Measurements from ENCODE around the gene DPP10. TPM values are rescaled to one million over a fixed set of nuclear protein-coding genes. Genes with fewer than 3 reads are reported as not detected.

The DPP10 gene
- total and polyA plus RNA-seq, 10 of the 15 experiments (the other 5 are each of a cell fraction or from before 2014, with no cell fraction given) = not detected

- H3K79me2 ChIP-seq (ENCODE audit: control insufficient read depth, insufficient read depth, low read length) = no peaks in the 10 kb centered on the region
- no peaks in the 10 kb centered on the region for H3K27me3 ChIP-seq (replicated peaks in 1 of 2; ENCODE audit: control insufficient read depth in 2 of 2, insufficient read depth in 2 of 2, low read length in 1 of 2)
- H3K4me1 ChIP-seq (ENCODE audit: control insufficient read depth, insufficient read depth, low read length) = no peaks in the 10 kb centered on the region
- H3K9ac ChIP-seq (ENCODE audit: control insufficient read depth, insufficient read depth, low read length) = no peak overlapping the region
- no peak overlapping the region for H2AFZ ChIP-seq (ENCODE audit: control insufficient read depth, low read depth, low read length)
- H3K27ac ChIP-seq (ENCODE audit: control insufficient read depth, insufficient read depth) = no peak overlapping the region
- no TSS peak for BruUV-seq (replicated peaks)
- no peak overlapping the region for H3K4me2 ChIP-seq (ENCODE audit: control insufficient read depth, insufficient read depth)
- 2% methylated on average over 2 of the region's 2 CpGs for whole genome bisulfite sequencing (ENCODE audit: insufficient coverage, insufficient replicate concordance, low lambda C conversion rate, missing lambda C conversion rate)
- H3K4me3 ChIP-seq = no peak overlapping the region
- ATAC-seq (no peak), FAIRE-seq (no peak), DNase-seq (ENCODE audit: low read depth, low spot score) (no peak)
- ChIA-PET RAD21 (ENCODE audit: unreplicated experiment) (no interaction called here), SMC1A (ENCODE audit: uncharacterized antibody, unreplicated experiment) (no interaction called here), POLR2A (no interaction called here), CTCF (no interaction called here)
- intact Hi-C loops (cut with micrococcal nuclease; ENCODE audit: unreplicated experiment) (no loop called here), in situ Hi-C loops (cut with MboI) (no loop called here)
- H4K20me1 ChIP-seq (ENCODE audit: control insufficient read depth, insufficient read depth) = no peaks in the 10 kb centered on the region
- H3K36me3 ChIP-seq (ENCODE audit: control insufficient read depth in 2 of 2, insufficient read depth in 2 of 2, low read length in 1 of 2) = no peaks in the 10 kb centered on the region
- TF ChIP-seq BCL3 (IDR thresholded peaks at IDR 0.05; ENCODE audit: borderline replicate concordance, insufficient read depth, low read depth, low read length, poor library complexity, severe bottlenecking) (no peak), ZNF217 (IDR thresholded peaks at IDR 0.05) (no peak), RELA (IDR thresholded peaks at IDR 0.05; ENCODE audit: borderline replicate concordance, partially characterized antibody) (no peak), GATAD2B (conservative IDR thresholded peaks at IDR 0.05; ENCODE audit: low read depth) (no peak)
- H3K9me3 ChIP-seq (replicated peaks; ENCODE audit: control insufficient read depth, insufficient read depth, low read length) = no peaks in the 10 kb centered on the region
Observed at GRCh38 chr2:115171751-115172150, 729.3 kb downstream of the DPP10 start.

- no peak for DNase-seq (ENCODE audit: low read depth, low spot score)
- no peaks in the 10 kb centered on the region for H3K4me1 ChIP-seq (ENCODE audit: control insufficient read depth, insufficient read depth, low read length)
- H3K4me2 ChIP-seq (ENCODE audit: control insufficient read depth, insufficient read depth) = no peak overlapping the region
- no peak for ATAC-seq
- ChIA-PET POLR2A (no interaction called here), CTCF (no interaction called here), RAD21 (ENCODE audit: unreplicated experiment) (no interaction called here), SMC1A (ENCODE audit: uncharacterized antibody, unreplicated experiment) (no interaction called here)
- H2AFZ ChIP-seq (ENCODE audit: control insufficient read depth, low read depth, low read length) = no peak overlapping the region
- no peak overlapping the region for H3K4me3 ChIP-seq
- no peaks in the 10 kb centered on the region for H3K79me2 ChIP-seq (ENCODE audit: control insufficient read depth, insufficient read depth, low read length)
- no peaks in the 10 kb centered on the region for H3K36me3 ChIP-seq (ENCODE audit: control insufficient read depth in 2 of 2, insufficient read depth in 2 of 2, low read length in 1 of 2)
- FAIRE-seq = no peak
- in situ Hi-C loops (cut with MboI) = no loop called here
- BruUV-seq (replicated peaks) = no TSS peak
- intact Hi-C loops (cut with micrococcal nuclease; ENCODE audit: unreplicated experiment) = no loop called here
- H3K9me3 ChIP-seq (replicated peaks; ENCODE audit: control insufficient read depth, insufficient read depth, low read length) = no peaks in the 10 kb centered on the region
- no peaks in the 10 kb centered on the region for H3K27me3 ChIP-seq (replicated peaks in 1 of 2; ENCODE audit: control insufficient read depth in 2 of 2, insufficient read depth in 2 of 2, low read length in 1 of 2)
- H3K27ac ChIP-seq (ENCODE audit: control insufficient read depth, insufficient read depth) = no peak overlapping the region
- H4K20me1 ChIP-seq (ENCODE audit: control insufficient read depth, insufficient read depth) = no peaks in the 10 kb centered on the region
- no peak for TF ChIP-seq E4F1 (IDR thresholded peaks at IDR 0.05; ENCODE audit: borderline replicate concordance, partially characterized antibody)
- no peak for TF ChIP-seq HDAC6 (IDR thresholded peaks at IDR 0.05; ENCODE audit: unreplicated experiment)
- TF ChIP-seq POLR2AphosphoS5 (IDR thresholded peaks at IDR 0.05; ENCODE audit: low read length) = no peak
- no peak for TF ChIP-seq RB1 (IDR thresholded peaks at IDR 0.05; ENCODE audit: borderline replicate concordance)
- no peak for TF ChIP-seq CBX5 (IDR thresholded peaks at IDR 0.05; ENCODE audit: low read depth)
- no peak for TF ChIP-seq NR2C1 (IDR thresholded peaks at IDR 0.05)
- H3K9ac ChIP-seq (ENCODE audit: control insufficient read depth, insufficient read depth, low read length) = no peak overlapping the region
- 15% methylated on average over 3 of the region's 3 CpGs for whole genome bisulfite sequencing (ENCODE audit: insufficient coverage, insufficient replicate concordance, low lambda C conversion rate, missing lambda C conversion rate)
Observed at GRCh38 chr2:115174651-115175050, 732.2 kb downstream of the DPP10 start.

Measured in GM12878 (cell line).